ENCODE results near the gene USP46. TPM values are rescaled to one million over a fixed set of nuclear protein-coding genes. Genes with fewer than 3 reads are reported as not detected.
A peak's percentile ranks its signal among the peaks of the same experiment; 100 is the strongest.

The USP46 gene
- total and polyA plus RNA-seq, 2 of the 13 experiments (the other 11 are each of a cell fraction or from before 2014, with no cell fraction given), result 4.7 to 17.4 TPM

DNA sequence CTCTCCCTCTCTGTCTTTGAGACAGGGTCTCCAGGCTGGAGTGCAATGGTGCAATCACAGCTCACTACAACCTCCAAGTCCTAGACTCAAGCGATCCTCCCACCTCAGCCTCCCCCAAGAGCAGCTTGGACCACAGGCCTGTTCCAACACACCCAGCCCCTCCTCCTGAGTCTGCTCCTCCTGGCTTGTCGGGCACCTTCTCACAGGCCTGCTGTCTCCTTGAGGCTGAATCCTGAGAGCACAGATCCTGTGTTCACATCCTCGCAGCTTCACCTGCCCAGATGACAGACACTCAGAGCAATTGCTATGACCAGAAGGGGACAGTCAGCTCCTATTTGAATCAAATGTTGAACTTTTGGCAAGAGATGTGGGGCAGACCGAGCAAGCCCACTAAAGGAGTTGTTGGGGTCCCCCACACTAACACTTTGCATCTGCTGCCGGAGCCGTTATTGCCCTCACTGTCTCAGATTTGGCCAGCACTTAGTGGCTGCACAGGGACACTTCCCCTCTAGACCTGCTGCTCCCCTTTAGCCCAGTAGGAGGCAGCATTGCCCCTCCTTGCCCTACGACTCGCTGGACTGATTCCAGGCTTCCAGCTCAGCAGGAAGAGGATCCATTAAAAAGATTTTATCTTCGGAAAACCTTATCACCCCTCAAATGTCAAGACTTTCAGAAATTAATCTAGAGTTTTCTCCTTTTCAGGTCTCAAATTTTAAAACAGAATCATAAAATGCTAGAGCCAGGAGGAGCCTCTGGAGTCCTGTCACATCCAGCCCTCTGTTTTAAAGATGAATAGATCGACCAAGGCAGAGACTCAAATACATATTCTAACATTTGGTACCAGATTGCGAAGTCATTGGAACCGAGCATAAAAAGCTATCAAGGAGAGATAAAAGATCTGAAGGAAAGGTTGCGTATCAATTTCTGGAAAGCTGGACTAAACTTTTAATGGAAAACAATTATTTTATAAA is 113.7 kb downstream of the USP46 start (continued):
- TF ChIP-seq RAD21 (CRISPR knock-in tag; IDR thresholded peaks at IDR 0.05) (peak; percentile 79), TARDBP (CRISPR knock-in tag; IDR thresholded peaks at IDR 0.05) (no peak)
- TF ChIP-seq, protein P1, sequence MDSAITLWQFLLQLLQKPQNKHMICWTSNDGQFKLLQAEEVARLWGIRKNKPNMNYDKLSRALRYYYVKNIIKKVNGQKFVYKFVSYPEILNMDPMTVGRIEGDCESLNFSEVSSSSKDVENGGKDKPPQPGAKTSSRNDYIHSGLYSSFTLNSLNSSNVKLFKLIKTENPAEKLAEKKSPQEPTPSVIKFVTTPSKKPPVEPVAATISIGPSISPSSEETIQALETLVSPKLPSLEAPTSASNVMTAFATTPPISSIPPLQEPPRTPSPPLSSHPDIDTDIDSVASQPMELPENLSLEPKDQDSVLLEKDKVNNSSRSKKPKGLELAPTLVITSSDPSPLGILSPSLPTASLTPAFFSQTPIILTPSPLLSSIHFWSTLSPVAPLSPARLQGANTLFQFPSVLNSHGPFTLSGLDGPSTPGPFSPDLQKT (CRISPR knock-in tag; IDR thresholded peaks at IDR 0.05; ENCODE audit: borderline replicate concordance), result no peak
- TF ChIP-seq, protein P2, sequence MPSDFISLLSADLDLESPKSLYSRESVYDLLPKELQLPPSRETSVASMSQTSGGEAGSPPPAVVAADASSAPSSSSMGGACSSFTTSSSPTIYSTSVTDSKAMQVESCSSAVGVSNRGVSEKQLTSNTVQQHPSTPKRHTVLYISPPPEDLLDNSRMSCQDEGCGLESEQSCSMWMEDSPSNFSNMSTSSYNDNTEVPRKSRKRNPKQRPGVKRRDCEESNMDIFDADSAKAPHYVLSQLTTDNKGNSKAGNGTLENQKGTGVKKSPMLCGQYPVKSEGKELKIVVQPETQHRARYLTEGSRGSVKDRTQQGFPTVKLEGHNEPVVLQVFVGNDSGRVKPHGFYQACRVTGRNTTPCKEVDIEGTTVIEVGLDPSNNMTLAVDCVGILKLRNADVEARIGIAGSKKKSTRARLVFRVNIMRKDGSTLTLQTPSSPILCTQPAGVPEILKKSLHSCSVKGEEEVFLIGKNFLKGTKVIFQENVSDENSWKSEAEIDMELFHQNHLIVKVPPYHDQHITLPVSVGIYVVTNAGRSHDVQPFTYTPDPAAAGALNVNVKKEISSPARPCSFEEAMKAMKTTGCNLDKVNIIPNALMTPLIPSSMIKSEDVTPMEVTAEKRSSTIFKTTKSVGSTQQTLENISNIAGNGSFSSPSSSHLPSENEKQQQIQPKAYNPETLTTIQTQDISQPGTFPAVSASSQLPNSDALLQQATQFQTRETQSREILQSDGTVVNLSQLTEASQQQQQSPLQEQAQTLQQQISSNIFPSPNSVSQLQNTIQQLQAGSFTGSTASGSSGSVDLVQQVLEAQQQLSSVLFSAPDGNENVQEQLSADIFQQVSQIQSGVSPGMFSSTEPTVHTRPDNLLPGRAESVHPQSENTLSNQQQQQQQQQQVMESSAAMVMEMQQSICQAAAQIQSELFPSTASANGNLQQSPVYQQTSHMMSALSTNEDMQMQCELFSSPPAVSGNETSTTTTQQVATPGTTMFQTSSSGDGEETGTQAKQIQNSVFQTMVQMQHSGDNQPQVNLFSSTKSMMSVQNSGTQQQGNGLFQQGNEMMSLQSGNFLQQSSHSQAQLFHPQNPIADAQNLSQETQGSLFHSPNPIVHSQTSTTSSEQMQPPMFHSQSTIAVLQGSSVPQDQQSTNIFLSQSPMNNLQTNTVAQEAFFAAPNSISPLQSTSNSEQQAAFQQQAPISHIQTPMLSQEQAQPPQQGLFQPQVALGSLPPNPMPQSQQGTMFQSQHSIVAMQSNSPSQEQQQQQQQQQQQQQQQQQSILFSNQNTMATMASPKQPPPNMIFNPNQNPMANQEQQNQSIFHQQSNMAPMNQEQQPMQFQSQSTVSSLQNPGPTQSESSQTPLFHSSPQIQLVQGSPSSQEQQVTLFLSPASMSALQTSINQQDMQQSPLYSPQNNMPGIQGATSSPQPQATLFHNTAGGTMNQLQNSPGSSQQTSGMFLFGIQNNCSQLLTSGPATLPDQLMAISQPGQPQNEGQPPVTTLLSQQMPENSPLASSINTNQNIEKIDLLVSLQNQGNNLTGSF (CRISPR knock-in tag; IDR thresholded peaks at IDR 0.05), result no peak

Other genes starting within 250 kb of the USP46 start
- 0.24 and 0.35 TPM in 2 replicates for gene ERVMER34-1, start 92.1 kb upstream of the USP46 start, total RNA-seq (2016; rRNA removed; fragmentation: Illumina TruSeq; extraction: Trizol)
- 0.03 and 0.04 TPM in 2 replicates for gene ERVMER34-1, start 92.1 kb upstream of the USP46 start, polyA plus RNA-seq (2011; rRNA removed)
- 0.07 TPM in 1 of 2 replicates, not detected in the other for gene RASL11B, start 203.0 kb upstream of the USP46 start, total RNA-seq (2016; rRNA removed; fragmentation: Illumina TruSeq; extraction: Trizol)
- gene RASL11B, start 203.0 kb upstream of the USP46 start, polyA plus RNA-seq (2011; rRNA removed), result 0.12 and 0.20 TPM in 2 replicates

All from HepG2 (cell line).